ENCODE results near the gene DST.

DST gene

GRCh38 chr6:56624046-56624727, 18.5 kb downstream of the DST start:
- DNase-seq (ENCODE audit: low read depth in 2 of 2): no peak

- DNase-seq (ENCODE audit: low read depth in 2 of 2): no peak
These were observed 22.3 kb downstream of the DST start for GRCh38 chr6:56620229-56620868.

- DNase-seq (ENCODE audit: low read depth in 2 of 2): no peak
These were observed 24.6 kb downstream of the DST start for GRCh38 chr6:56618050-56618449.

GRCh38 chr6:56616967-56617366, 25.7 kb downstream of the DST start:
- no peak for DNase-seq (ENCODE audit: low read depth in 2 of 2)

GRCh38 chr6:56613247-56613851, 29.3 kb downstream of the DST start:
- DNase-seq (ENCODE audit: low read depth in 2 of 2): no peak

- DNase-seq (ENCODE audit: low read depth in 2 of 2): no peak
These were observed 34.4 kb downstream of the DST start for GRCh38 chr6:56608332-56608731.

GRCh38 chr6:56607111-56607752, 35.5 kb downstream of the DST start:
- DNase-seq (ENCODE audit: low read depth in 2 of 2): no peak

- no peak for DNase-seq (ENCODE audit: low read depth in 2 of 2)
These were observed 37.3 kb downstream of the DST start for GRCh38 chr6:56605435-56605834.

- no peak for DNase-seq (ENCODE audit: low read depth in 2 of 2)
These were observed 38.5 kb downstream of the DST start for GRCh38 chr6:56604186-56604585.

- DNase-seq (ENCODE audit: low read depth in 2 of 2): no peak
These were observed 41.3 kb downstream of the DST start for GRCh38 chr6:56601390-56601789.

- DNase-seq (ENCODE audit: low read depth in 2 of 2): no peak
These were observed 47.1 kb downstream of the DST start for GRCh38 chr6:56595490-56596122.

GRCh38 chr6:56594699-56595098, 48.0 kb downstream of the DST start:
- DNase-seq (ENCODE audit: low read depth in 2 of 2): no peak

GRCh38 chr6:56593801-56594318, 48.8 kb downstream of the DST start:
- no peak for DNase-seq (ENCODE audit: low read depth in 2 of 2)

- no peak for DNase-seq (ENCODE audit: low read depth in 2 of 2)
These were observed 60.5 kb downstream of the DST start for GRCh38 chr6:56582236-56582635.

- DNase-seq (ENCODE audit: low read depth in 2 of 2): no peak
These were observed 61.3 kb downstream of the DST start for GRCh38 chr6:56581296-56581925.

- DNase-seq (ENCODE audit: low read depth in 2 of 2): no peak
These were observed 62.4 kb downstream of the DST start for GRCh38 chr6:56580271-56580670.

GRCh38 chr6:56579155-56579851, 63.4 kb downstream of the DST start:
- no peak for DNase-seq (ENCODE audit: low read depth in 2 of 2)

GRCh38 chr6:56575736-56576135, 67.0 kb downstream of the DST start:
- no peak for DNase-seq (ENCODE audit: low read depth in 2 of 2)

GRCh38 chr6:56574292-56574691, 68.4 kb downstream of the DST start:
- no peak for DNase-seq (ENCODE audit: low read depth in 2 of 2)

GRCh38 chr6:56573624-56574023, 69.1 kb downstream of the DST start:
- DNase-seq (ENCODE audit: low read depth in 2 of 2): no peak

All from stimulated activated CD8-positive, alpha-beta memory T cell treated with anti-CD3 and anti-CD28 coated beads, Interleukin-7, amount 100 ng/mL, for 1 hour (primary cell).